HepG2 (cell line): ENCODE data around the gene ALDH3B1. TPM values are rescaled to one million over a fixed set of nuclear protein-coding genes. Genes with fewer than 3 reads are reported as not detected.

Source experiments
- ARNTL ChIP-seq: sonication (generic); formaldehyde crosslinking; IDR thresholded peaks from 2 replicates; pipeline ENCODE4 v1.4.0; 2020; ENCODE audit warnings: mild to moderate bottlenecking, missing genetic modification reagents
- CBX5 ChIP-seq: sonication (generic); formaldehyde crosslinking; IDR thresholded peaks from 2 replicates; pipeline ENCODE4 v1.4.0; 2020; ENCODE audit warnings: missing genetic modification reagents, borderline replicate concordance
- DR1 ChIP-seq: sonication (generic); formaldehyde crosslinking; IDR thresholded peaks from 2 replicates; pipeline ENCODE4 v1.8.0; 2021; ENCODE audit warnings: mild to moderate bottlenecking, missing genetic modification reagents, inconsistent platforms
- HINFP ChIP-seq: sonication (generic); formaldehyde crosslinking; IDR thresholded peaks from 2 replicates; pipeline ENCODE4 v1.4.0; 2020; ENCODE audit warnings: low read depth, mild to moderate bottlenecking, missing genetic modification reagents
- HMG20A ChIP-seq: IDR thresholded peaks from 2 replicates; pipeline ENCODE4 v1.6.1; 2016; ENCODE audit warnings: borderline replicate concordance
- IRF2 ChIP-seq: IDR thresholded peaks from 2 replicates; pipeline ENCODE4 v1.6.1; 2018; ENCODE audit warnings: missing genetic modification reagents, missing compliant biosample characterization
- NFAT5 ChIP-seq: sonication (generic); formaldehyde crosslinking; IDR thresholded peaks from 2 replicates; pipeline ENCODE4 v1.4.0; 2020; ENCODE audit warnings: missing genetic modification reagents
- NR1H2 ChIP-seq: sonication (generic); formaldehyde crosslinking; IDR thresholded peaks from 2 replicates; pipeline ENCODE4 v1.8.1; 2022; ENCODE audit warnings: low read depth, missing genetic modification reagents, borderline replicate concordance
- SALL2 ChIP-seq: sonication (generic); formaldehyde crosslinking; IDR thresholded peaks from 2 replicates; pipeline ENCODE4 v1.8.1; 2023; ENCODE audit warnings: mild to moderate bottlenecking, missing genetic modification reagents, inconsistent platforms
- SETDB1 ChIP-seq: sonication (generic); formaldehyde crosslinking; IDR thresholded peaks from 2 replicates; pipeline ENCODE4 v1.5.1; 2020; ENCODE audit warnings: missing genetic modification reagents, mild to moderate bottlenecking, borderline replicate concordance
- TCF12 ChIP-seq, 2 experiments: fragments of 450-650 bp in 1 of 2; sonication (generic) in 1 of 2; formaldehyde crosslinking in 1 of 2; IDR thresholded peaks; 2 replicates each; pipeline versions ENCODE4 v1.6.1 to v1.8.0; 2017 to 2022; ENCODE audit warnings: antibody characterized with exemption in 1 of 2, mild to moderate bottlenecking in 1 of 2, missing genetic modification reagents in 1 of 2, moderate library complexity in 1 of 2
- TCF7 ChIP-seq: sonication (generic); IDR thresholded peaks from 2 replicates; pipeline ENCODE4 v1.6.1; 2016; ENCODE audit warnings: antibody characterized with exemption, low read depth
- ZKSCAN1 ChIP-seq: fragments of 150-350 bp; IDR thresholded peaks from 2 replicates; pipeline ENCODE4 v1.6.1; 2014; ENCODE audit warnings: low read length
- ZNF180 ChIP-seq: sonication (generic); formaldehyde crosslinking; IDR thresholded peaks from 2 replicates; pipeline ENCODE4 v1.4.0; 2020; ENCODE audit warnings: low read depth, missing genetic modification reagents, borderline replicate concordance
- ZNF205 ChIP-seq: IDR thresholded peaks from 2 replicates; pipeline ENCODE4 v1.6.1; 2018; ENCODE audit warnings: missing biosample characterization, missing genetic modification reagents
- ZNF296 ChIP-seq: sonication (generic); formaldehyde crosslinking; conservative IDR thresholded peaks from 2 replicates; pipeline ENCODE4 v1.5.0; 2020; ENCODE audit warnings: mild to moderate bottlenecking, missing genetic modification reagents
- ZNF552 ChIP-seq: sonication (generic); formaldehyde crosslinking; IDR thresholded peaks from 2 replicates; pipeline ENCODE4 v1.9.0; 2022; ENCODE audit warnings: missing genetic modification reagents, mild to moderate bottlenecking, borderline replicate concordance
- ZNF567 ChIP-seq: sonication (generic); formaldehyde crosslinking; IDR thresholded peaks from 2 replicates; pipeline ENCODE4 v1.8.1; 2023; ENCODE audit warnings: mild to moderate bottlenecking, missing genetic modification reagents, borderline replicate concordance
- ZNF724P ChIP-seq: sonication (generic); formaldehyde crosslinking; IDR thresholded peaks from 2 replicates; pipeline ENCODE4 v1.8.0; 2022; ENCODE audit warnings: missing genetic modification reagents, borderline replicate concordance
- ZNF790 ChIP-seq: sonication (generic); formaldehyde crosslinking; IDR thresholded peaks from 2 replicates; pipeline ENCODE4 v1.8.0; 2022; ENCODE audit warnings: missing genetic modification reagents, mild to moderate bottlenecking, borderline replicate concordance
- ZSCAN21 ChIP-seq: sonication (generic); formaldehyde crosslinking; IDR thresholded peaks from 2 replicates; pipeline ENCODE4 v1.8.0; 2022; ENCODE audit warnings: mild to moderate bottlenecking, missing genetic modification reagents, moderate library complexity, borderline replicate concordance
- polyA plus RNA-seq, 8 experiments: library from polyadenylated mRNA; depleted of rRNA in 3 of 8; stranded (reverse) in 7 of 8; unstranded in 1 of 8; fragments of >200 nt; fragmentation: Illumina TruSeq in 4 of 8; extraction: Trizol in 4 of 8; gene quantifications; 2 replicates each; pipeline versions ENCODE4 v1.2.1 to v1.2.3, GENCODE V29; 2011 to 2016; ENCODE audit warnings: low read depth in 4 of 8, missing spikeins in 1 of 8, mixed read lengths in 1 of 8; ENCODE audit not compliant: insufficient read depth in 1 of 8
- total RNA-seq, 5 experiments: library from RNA; depleted of rRNA; stranded (reverse); fragments of >200 nt; fragmentation: Illumina TruSeq; extraction: Trizol; gene quantifications; 2 replicates each; pipeline ENCODE4 v1.2.3, GENCODE V29; 2016; ENCODE audit warnings: low read depth in 1 of 5
- TF ChIP-seq, protein P1 (sequence below): sonication (generic); formaldehyde crosslinking; IDR thresholded peaks from 2 replicates; pipeline ENCODE4 v1.5.1; 2020; ENCODE audit warnings: missing genetic modification reagents, mild to moderate bottlenecking, borderline replicate concordance

Gene ALDH3B1
- total and polyA plus RNA-seq, 2 of the 13 experiments (the other 11 are each of a cell fraction or from before 2014, with no cell fraction given): 4.0 to 6.7 TPM

- TF ChIP-seq ZNF552 (CRISPR knock-in tag) (0 out of 2 replicates have a peak, but pooled peaks have one; percentile 32), ZNF724P (peak; percentile 28; the same call in 1 of the 2 replicates), IRF2 (CRISPR knock-in tag) (peak; percentile 84), ZNF296 (CRISPR knock-in tag) (peak; percentile 74), ZNF180 (CRISPR knock-in tag) (no peak), TCF7 (peak; percentile 37; the same call in 1 of the 2 replicates), ZNF205 (CRISPR knock-in tag) (peak; percentile 85; the same call in 1 of the 2 replicates), HINFP (peak; percentile 83; the same call in 1 of the 2 replicates), NR1H2 (0 out of 2 replicates have a peak, but pooled peaks have one; percentile 30), ZSCAN21 (CRISPR knock-in tag) (peak; percentile 80), ZNF790 (CRISPR knock-in tag) (no peak), ZNF567 (CRISPR knock-in tag) (peak; percentile 18; the same call in 1 of the 2 replicates), TCF12 (IDR thresholded peaks at IDR 0.05) (no peak), TCF12 (CRISPR knock-in tag; IDR thresholded peaks at IDR 0.05) (peak; percentile 98), ZKSCAN1 (no peak), DR1 (CRISPR knock-in tag) (peak; percentile 69; the same call in 1 of the 2 replicates), HMG20A (CRISPR knock-in tag) (peak; percentile 75; the same call in 1 of the 2 replicates), ARNTL (CRISPR knock-in tag) (peak; percentile 91), CBX5 (CRISPR knock-in tag) (peak; percentile 84; the same call in 1 of the 2 replicates), SALL2 (CRISPR knock-in tag) (peak; percentile 73), SETDB1 (CRISPR knock-in tag) (no peak), NFAT5 (CRISPR knock-in tag) (peak; percentile 72; the same call in 1 of the 2 replicates)
- TF ChIP-seq, protein P1, sequence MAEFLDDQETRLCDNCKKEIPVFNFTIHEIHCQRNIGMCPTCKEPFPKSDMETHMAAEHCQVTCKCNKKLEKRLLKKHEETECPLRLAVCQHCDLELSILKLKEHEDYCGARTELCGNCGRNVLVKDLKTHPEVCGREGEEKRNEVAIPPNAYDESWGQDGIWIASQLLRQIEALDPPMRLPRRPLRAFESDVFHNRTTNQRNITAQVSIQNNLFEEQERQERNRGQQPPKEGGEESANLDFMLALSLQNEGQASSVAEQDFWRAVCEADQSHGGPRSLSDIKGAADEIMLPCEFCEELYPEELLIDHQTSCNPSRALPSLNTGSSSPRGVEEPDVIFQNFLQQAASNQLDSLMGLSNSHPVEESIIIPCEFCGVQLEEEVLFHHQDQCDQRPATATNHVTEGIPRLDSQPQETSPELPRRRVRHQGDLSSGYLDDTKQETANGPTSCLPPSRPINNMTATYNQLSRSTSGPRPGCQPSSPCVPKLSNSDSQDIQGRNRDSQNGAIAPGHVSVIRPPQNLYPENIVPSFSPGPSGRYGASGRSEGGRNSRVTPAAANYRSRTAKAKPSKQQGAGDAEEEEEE: 0 out of 2 replicates have a peak, but pooled peaks have one; percentile 86
These were observed 28.1 kb downstream of the ALDH3B1 start (continued) for GRCh38 chr11:68038226-68038717.
